GM20000 (cell line): ENCODE results near the gene MAPK9.

ENCODE experiments used
- DNase-seq: peaks from one replicate; pipeline ENCODE4 v3.0.0; 2012; ENCODE audit warnings: low spot score
- TF ChIP-seq, protein P1 (sequence below): IDR thresholded peaks from 2 replicates; pipeline ENCODE4 v1.5.1; 2012; ENCODE audit warnings: mild to moderate bottlenecking, control low read depth; ENCODE audit errors: extremely low read depth, missing control alignments

The MAPK9 gene

DNA sequence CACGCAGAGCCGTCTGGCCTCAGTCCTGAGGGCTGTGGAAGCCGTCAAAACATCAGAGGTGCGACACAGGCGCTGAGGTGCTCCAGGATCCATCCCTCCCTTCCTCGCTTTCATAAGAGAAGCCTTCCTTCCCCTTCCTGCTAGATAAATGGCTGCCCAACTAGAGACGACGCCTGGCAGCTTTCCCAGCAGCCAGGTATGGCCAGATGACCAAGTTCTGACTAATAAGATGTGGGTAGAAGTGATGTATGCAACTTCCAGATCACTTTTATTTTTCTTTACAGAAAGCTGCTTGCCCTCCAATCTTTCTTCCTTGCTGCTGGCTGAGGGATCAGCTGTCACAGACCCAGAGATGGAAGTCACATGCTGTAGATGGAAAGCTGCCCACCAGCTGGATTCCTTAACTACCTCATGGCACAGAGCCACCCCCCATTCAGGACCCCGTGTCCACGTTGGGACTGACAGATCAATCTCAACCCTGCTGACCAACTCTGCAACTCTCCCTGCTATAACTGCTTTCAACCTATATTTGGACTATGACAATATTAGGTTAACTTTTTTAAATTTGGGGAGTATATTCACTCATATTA, 8.8 kb downstream of the MAPK9 start:
- DNase-seq: no peak
- TF ChIP-seq, protein P1, sequence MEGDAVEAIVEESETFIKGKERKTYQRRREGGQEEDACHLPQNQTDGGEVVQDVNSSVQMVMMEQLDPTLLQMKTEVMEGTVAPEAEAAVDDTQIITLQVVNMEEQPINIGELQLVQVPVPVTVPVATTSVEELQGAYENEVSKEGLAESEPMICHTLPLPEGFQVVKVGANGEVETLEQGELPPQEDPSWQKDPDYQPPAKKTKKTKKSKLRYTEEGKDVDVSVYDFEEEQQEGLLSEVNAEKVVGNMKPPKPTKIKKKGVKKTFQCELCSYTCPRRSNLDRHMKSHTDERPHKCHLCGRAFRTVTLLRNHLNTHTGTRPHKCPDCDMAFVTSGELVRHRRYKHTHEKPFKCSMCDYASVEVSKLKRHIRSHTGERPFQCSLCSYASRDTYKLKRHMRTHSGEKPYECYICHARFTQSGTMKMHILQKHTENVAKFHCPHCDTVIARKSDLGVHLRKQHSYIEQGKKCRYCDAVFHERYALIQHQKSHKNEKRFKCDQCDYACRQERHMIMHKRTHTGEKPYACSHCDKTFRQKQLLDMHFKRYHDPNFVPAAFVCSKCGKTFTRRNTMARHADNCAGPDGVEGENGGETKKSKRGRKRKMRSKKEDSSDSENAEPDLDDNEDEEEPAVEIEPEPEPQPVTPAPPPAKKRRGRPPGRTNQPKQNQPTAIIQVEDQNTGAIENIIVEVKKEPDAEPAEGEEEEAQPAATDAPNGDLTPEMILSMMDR: no peak

DNA sequence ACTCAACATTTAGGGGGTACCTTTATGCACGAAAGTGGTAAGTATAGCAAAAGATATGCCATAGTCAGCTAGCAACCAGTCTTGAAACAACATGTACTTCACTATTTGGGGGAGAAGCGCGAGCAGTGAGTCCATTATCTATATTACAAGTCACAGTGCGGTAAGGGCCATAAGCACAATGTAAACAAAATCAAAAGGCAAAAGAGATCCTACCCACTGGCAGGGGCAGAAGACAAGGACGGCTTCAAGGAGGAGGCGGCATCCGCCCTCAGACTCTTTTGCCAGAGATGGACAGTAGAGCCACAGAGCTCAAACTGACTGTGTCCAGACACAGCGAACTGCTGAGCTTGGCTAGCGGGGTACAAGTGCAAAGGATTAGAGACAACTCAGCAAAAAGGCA, 9.6 kb downstream of the MAPK9 start:
- no peak for DNase-seq
- TF ChIP-seq, protein P1: no peak

DNA sequence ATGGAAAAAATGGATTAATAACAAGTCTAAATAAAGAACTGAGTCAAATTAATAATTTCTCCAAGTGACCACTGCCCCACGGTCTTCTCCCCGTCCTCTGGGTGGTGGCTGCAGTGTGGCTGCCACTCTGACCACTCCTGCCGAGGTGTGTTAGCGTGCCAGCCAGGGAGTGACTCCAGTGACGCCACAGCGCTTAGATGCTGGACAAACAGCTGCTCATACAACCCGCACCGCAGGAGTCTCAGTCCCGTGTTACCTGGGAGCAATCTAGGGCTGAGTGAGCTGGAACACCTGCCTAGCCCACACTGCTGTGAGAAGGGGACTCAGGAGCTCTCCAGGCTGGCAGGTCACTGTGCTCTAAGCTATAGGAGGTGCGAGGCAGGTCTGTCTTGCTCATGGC, 10.2 kb downstream of the MAPK9 start:
- no peak for DNase-seq
- TF ChIP-seq, protein P1: no peak

DNA sequence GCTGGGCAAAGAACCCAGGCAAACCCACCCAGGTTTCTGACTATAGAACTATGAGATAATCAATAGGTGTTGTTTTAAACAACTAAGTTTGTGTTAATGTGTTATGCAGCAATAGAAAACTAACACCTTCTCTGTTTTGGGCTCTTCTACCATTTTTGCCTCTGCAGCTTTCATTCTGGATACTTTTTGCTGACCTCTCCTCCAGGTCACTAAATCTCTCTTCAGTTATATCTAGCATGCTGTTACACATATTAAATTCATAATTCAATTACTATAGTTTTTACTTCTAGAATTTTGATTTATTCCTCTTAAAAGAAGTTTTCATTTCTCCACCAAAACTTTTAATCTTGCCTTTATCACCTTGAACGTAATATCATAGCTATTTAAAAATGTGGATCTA, 17.2 kb downstream of the MAPK9 start:
- TF ChIP-seq, protein P1: no peak

DNA sequence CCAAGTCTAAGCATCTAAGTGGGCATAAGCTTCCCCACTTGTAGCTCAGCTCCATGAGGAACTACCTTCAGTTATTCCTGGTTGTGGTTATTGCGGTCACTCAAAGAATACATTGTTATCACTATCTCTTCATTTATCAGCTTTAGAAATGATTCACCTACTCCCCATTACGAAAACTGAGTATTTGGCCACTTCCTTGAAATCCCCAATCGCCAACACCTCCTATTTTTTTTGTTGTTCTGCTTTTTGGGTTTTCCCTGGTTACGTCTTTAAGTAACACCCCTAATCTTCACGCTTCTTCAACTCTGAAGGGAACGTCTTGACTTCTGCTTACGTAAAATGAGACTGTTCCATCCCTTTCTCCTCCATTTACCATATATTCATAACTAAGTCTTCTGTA, 20.7 kb downstream of the MAPK9 start:
- TF ChIP-seq, protein P1: no peak
- no peak for DNase-seq

More for the DNA sequence above, 17.2 kb downstream of the MAPK9 start:
- DNase-seq: no peak

DNA sequence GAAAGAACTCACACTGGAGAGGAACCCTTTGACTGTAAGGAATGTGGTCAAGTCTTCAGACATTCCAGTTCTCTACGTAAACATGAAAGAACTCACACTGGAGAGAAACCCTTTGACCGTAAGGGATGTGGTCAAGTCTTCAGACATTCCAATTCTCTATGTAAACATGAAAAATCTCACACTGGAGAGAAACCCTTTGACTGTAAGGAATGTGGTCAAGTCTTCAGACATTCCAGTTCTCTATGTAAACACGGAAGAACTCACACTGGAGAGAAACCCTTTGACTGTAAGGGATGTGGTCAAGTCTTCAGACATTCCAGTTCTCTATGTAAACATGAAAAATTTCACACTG, 32.6 kb downstream of the MAPK9 start:
- DNase-seq: no peak
- TF ChIP-seq, protein P1: no peak

DNA sequence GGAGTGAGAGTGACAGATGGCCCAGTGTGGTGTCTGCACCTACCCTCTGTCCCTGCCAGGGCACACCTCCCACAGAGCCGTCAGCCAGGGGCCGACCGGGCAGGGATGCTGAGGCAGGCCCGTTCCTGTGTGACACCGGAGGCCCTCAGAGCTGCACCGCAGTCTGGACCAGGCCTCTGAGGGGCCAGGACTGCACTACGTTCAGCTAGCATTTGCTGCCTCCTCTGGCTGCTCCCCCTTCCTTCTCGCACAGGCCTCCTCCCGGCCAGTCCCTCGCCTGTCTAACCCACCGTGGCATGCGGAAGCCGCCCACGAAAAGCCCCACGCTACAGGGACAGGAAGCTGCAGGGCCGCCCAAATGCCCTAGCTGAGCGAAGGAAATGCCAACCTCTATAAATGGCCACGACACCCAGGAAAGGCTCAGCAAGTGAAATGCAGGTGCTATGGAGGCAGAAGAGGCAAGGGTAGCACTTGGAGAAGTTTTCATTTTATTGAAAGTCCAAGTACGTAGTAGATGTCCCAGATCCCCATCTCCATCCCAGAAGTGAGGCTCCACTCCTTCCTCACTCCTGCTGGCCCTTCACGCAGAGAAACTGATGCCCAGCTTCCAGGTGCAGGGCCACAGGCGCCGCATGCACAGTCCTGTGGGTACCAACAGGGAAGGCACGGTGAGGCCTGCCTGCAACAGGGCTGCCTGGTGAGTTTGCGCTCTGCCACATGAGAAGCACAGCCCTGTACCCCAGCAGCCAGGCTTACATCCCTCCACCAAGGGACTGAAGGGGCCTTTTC, 38.7 kb downstream of the MAPK9 start:
- TF ChIP-seq, protein P1: no peak
- no peak for DNase-seq
